MCF 10A (cell line): ENCODE results near the gene TNS1. TPM values are rescaled to one million over a fixed set of nuclear protein-coding genes. Genes with fewer than 3 reads are reported as not detected.

Experiments
- BruUV-seq: library from RNA; stranded (reverse); fragments of 400-500 nt; replicated peaks from 2 replicates; lab custom pipeline; 2021; lab: Mats Ljungman, UMichigan
- CTCF ChIA-PET: fragments of 300-600 bp; sonication (Branson Sonifier 250); formaldehyde crosslinking; extraction: SDS; loops from one replicate; lab custom pipeline; 2021; ENCODE audit warnings: antibody characterized with exemption, inconsistent platforms; lab: Yijun Ruan, JAX
- POLR2A ChIA-PET: fragments of 300-600, 350-650 bp; sonication (Branson Sonifier 250); formaldehyde crosslinking; extraction: SDS; loops from one replicate; lab custom pipeline; 2020; ENCODE audit warnings: antibody characterized with exemption, inconsistent platforms; lab: Yijun Ruan, JAX
- DNase-seq: peaks from one replicate; pipeline ENCODE4 v3.0.0-alpha.2; 2018; ENCODE audit not compliant: unreplicated experiment
- H3K27ac Mint-ChIP-seq: one replicate; pipeline ENCODE4 v1.8.0; 2022; ENCODE audit warnings: mild to moderate bottlenecking, low read depth, mixed read lengths; ENCODE audit not compliant: unreplicated experiment
- H3K27me3 Mint-ChIP-seq: one replicate; pipeline ENCODE4 v1.8.0; 2022; ENCODE audit warnings: mixed read lengths; ENCODE audit not compliant: insufficient read depth, unreplicated experiment
- H3K36me3 Mint-ChIP-seq: one replicate; pipeline ENCODE4 v1.8.0; 2022; ENCODE audit warnings: mild to moderate bottlenecking, moderate library complexity, mixed read lengths; ENCODE audit not compliant: insufficient read depth, unreplicated experiment
- H3K4me1 Mint-ChIP-seq: one replicate; pipeline ENCODE4 v1.8.0; 2022; ENCODE audit warnings: mixed read lengths; ENCODE audit not compliant: insufficient read depth, unreplicated experiment
- H3K4me3 Mint-ChIP-seq: one replicate; pipeline ENCODE4 v1.8.0; 2022; ENCODE audit warnings: mild to moderate bottlenecking, moderate library complexity, mixed read lengths; ENCODE audit not compliant: unreplicated experiment
- H3K9me3 Mint-ChIP-seq: one replicate; pipeline ENCODE4 v1.8.0; 2022; ENCODE audit warnings: mixed read lengths; ENCODE audit not compliant: unreplicated experiment
- CTCF ChIP-seq: fragments of 200-600 bp; IDR thresholded peaks from one replicate; pipeline ENCODE4 v1.8.0; 2022; ENCODE audit warnings: antibody characterized with exemption, mild to moderate bottlenecking; ENCODE audit not compliant: unreplicated experiment
- intact Hi-C: fragments of 100-400 bp; cut with micrococcal nuclease; formaldehyde crosslinking; loops from 2 replicates; pipeline ENCODE4 v1.14.1; 2022
- total RNA-seq: library from RNA; stranded (reverse); gene quantifications from 2 replicates; pipeline ENCODE4 v1.2.3, GENCODE V29; 2022

TNS1 gene
- total RNA-seq, 1 experiment from 2014 or later: 3.3 TPM

GRCh38 chr2:217866457-217866856 is 136.3 kb downstream of the TNS1 start:
- CTCF ChIA-PET: interaction anchor here (0.6 to 1.7 kb wide), 4 partner anchors 20 to 1752 kb away, joined by 3 to 5 read pairs (median 4); no protein-coding TSS in a partner anchor
- H3K9me3 Mint-ChIP-seq: no peaks in the 10 kb centered on the region
- H3K36me3 Mint-ChIP-seq: no peaks in the 10 kb centered on the region
- H3K27ac Mint-ChIP-seq: no peak overlapping the region
- H3K4me1 Mint-ChIP-seq: no peaks in the 10 kb centered on the region
- no peak overlapping the region for H3K4me3 Mint-ChIP-seq
- POLR2A ChIA-PET: no interaction called here
- intact Hi-C loops: no loop called here
- no peak for TF ChIP-seq CTCF
- no peak for DNase-seq
- BruUV-seq: no TSS peak
- H3K27me3 Mint-ChIP-seq: peaks cover 5% of the 10 kb centered on the region

GRCh38 chr2:217864963-217865772 is 137.6 kb downstream of the TNS1 start:
- Mint-ChIP-seq H3K4me1 (no peaks in the 10 kb centered on the region), H3K36me3 (no peaks in the 10 kb centered on the region), H3K4me3 (no peak overlapping the region), H3K27me3 (peaks cover 10% of the 10 kb centered on the region), H3K27ac (no peak overlapping the region), H3K9me3 (no peaks in the 10 kb centered on the region)
- POLR2A ChIA-PET: interaction anchor here (0.6 kb wide), 1 partner anchor 90 kb away, joined by 3 read pairs; no protein-coding TSS in a partner anchor
- no peak for TF ChIP-seq CTCF
- intact Hi-C loops: no loop called here
- CTCF ChIA-PET: interaction anchor here (0.5 to 2.3 kb wide), 6 partner anchors 22 to 79 kb away, joined by 3 to 7 read pairs (median 4); no protein-coding TSS in a partner anchor
- no TSS peak for BruUV-seq
- DNase-seq: no peak

DNA sequence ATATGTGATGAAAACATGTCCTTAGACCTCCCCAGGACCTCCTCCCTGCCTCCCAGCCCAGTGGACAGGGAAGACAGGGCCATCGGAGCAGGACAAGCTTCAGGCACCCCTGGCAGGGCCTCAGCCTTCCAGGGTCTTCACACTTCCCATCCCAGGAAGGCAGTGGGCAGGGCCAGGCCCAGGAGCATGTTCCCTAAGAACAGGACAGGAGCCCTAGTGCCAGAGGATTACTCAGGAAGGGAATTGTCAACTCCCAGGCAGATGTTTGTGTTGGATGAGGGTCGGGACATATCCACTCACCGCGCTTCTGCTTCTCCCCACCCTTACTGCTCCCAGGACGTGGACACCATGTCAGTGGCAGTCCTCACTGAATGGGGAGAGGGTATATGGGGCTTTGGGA is 138.9 kb downstream of the TNS1 start:
- Mint-ChIP-seq H3K9me3 (no peaks in the 10 kb centered on the region), H3K27me3 (peaks cover 10% of the 10 kb centered on the region), H3K4me3 (no peak overlapping the region), H3K4me1 (no peaks in the 10 kb centered on the region), H3K27ac (no peak overlapping the region), H3K36me3 (no peaks in the 10 kb centered on the region)
- ChIA-PET CTCF (interaction anchor here (1.0 to 2.3 kb wide), 2 partner anchors 75 to 77 kb away, joined by 3 to 7 read pairs; no protein-coding TSS in a partner anchor), POLR2A (interaction anchor here (0.7 kb wide), 1 partner anchor 11 kb away, joined by 3 read pairs; no protein-coding TSS in a partner anchor)
- DNase-seq: no peak
- no peak for TF ChIP-seq CTCF
- intact Hi-C loops: no loop called here
- no TSS peak for BruUV-seq

GRCh38 chr2:217861334-217861877 is 141.4 kb downstream of the TNS1 start:
- no TSS peak for BruUV-seq
- no peaks in the 10 kb centered on the region for H3K9me3 Mint-ChIP-seq
- no peaks in the 10 kb centered on the region for H3K4me1 Mint-ChIP-seq
- H3K27me3 Mint-ChIP-seq: peaks cover 10% of the 10 kb centered on the region
- ChIA-PET POLR2A (no interaction called here), CTCF (interaction anchor here (0.6 to 2.0 kb wide), 5 partner anchors 26 to 76 kb away, joined by 3 to 8 read pairs (median 3); no protein-coding TSS in a partner anchor)
- DNase-seq: no peak
- intact Hi-C loops: no loop called here
- no peak overlapping the region for H3K27ac Mint-ChIP-seq
- TF ChIP-seq CTCF: no peak
- no peak overlapping the region for H3K4me3 Mint-ChIP-seq
- no peaks in the 10 kb centered on the region for H3K36me3 Mint-ChIP-seq
